Fibroblast of the aortic adventitia (primary cell): Measurements from ENCODE around the gene MASP2. TPM values are rescaled to one million over a fixed set of nuclear protein-coding genes. Genes with fewer than 3 reads are reported as not detected.

ENCODE experiments used
- DNase-seq: peaks from one replicate; pipeline ENCODE4 v3.0.0-alpha.2; 2010; ENCODE audit warnings: low read depth
- H3K4me3 ChIP-seq: 2 replicates; pipeline ENCODE4 v1.5.1; 2011; ENCODE audit warnings: low read depth, mild to moderate bottlenecking, control low read depth, low read length, moderate library complexity
- CTCF ChIP-seq: IDR thresholded peaks from 2 replicates; pipeline ENCODE4 v1.5.1; 2011; ENCODE audit warnings: mild to moderate bottlenecking, low read length, control low read depth, inconsistent platforms; ENCODE audit not compliant: insufficient read depth
- total RNA-seq: library from RNA; depleted of rRNA; stranded (reverse); fragments of >200 nt; gene quantifications from 2 replicates; pipeline ENCODE4 v1.2.3, GENCODE V29; 2012; ENCODE audit warnings: low replicate concordance

MASP2 gene
- total RNA-seq, 1 donor, result not detected

GRCh38 chr1:10989095-10989494 is 57.9 kb downstream of the MASP2 start:
- no peak for TF ChIP-seq CTCF
- H3K4me3 ChIP-seq, result no peak overlapping the region
- DNase-seq, result no peak

- no peak for DNase-seq
- no peak overlapping the region for H3K4me3 ChIP-seq
- no peak for TF ChIP-seq CTCF
Observed at GRCh38 chr1:10987840-10988417, 59.1 kb downstream of the MASP2 start.

GRCh38 chr1:10986525-10986890 is 60.5 kb downstream of the MASP2 start:
- H3K4me3 ChIP-seq, result no peak overlapping the region
- DNase-seq, result no peak
- TF ChIP-seq CTCF, result no peak

GRCh38 chr1:10980841-10981727 is 66.0 kb downstream of the MASP2 start:
- DNase-seq, result peak; percentile 88
- TF ChIP-seq CTCF, result no peak
- H3K4me3 ChIP-seq, result no peak overlapping the region

GRCh38 chr1:10980094-10980577 is 66.9 kb downstream of the MASP2 start:
- TF ChIP-seq CTCF, result peak; percentile 35
- H3K4me3 ChIP-seq, result peak overlapping the region; percentile 31
- peak; percentile 83 for DNase-seq

- TF ChIP-seq CTCF, result no peak
- H3K4me3 ChIP-seq, result no peak overlapping the region
- DNase-seq, result peak; percentile 28
Observed at GRCh38 chr1:10979483-10979920, 67.5 kb downstream of the MASP2 start.
